ENCODE data around the gene MCIDAS.

DNA sequence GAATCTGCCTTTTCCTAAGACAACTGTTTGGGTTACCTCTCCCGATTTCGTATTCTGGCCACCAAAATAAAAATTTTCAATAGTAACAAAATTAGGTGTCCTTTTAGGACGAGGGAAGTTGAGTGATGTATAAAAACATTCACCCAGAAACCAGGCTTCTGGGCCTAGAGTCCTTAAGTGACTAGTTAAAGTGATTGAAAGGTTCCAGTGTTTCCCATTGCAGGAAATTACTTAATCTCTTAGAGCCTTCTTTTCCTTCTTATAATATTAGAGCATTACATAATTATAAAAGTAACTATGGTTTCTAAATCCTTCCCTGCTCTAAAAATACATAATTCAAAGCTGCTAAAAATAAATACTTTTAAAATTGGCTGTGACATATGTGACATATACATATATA is 7.3 kb downstream of the MCIDAS start:
- TF ChIP-seq, protein P1, sequence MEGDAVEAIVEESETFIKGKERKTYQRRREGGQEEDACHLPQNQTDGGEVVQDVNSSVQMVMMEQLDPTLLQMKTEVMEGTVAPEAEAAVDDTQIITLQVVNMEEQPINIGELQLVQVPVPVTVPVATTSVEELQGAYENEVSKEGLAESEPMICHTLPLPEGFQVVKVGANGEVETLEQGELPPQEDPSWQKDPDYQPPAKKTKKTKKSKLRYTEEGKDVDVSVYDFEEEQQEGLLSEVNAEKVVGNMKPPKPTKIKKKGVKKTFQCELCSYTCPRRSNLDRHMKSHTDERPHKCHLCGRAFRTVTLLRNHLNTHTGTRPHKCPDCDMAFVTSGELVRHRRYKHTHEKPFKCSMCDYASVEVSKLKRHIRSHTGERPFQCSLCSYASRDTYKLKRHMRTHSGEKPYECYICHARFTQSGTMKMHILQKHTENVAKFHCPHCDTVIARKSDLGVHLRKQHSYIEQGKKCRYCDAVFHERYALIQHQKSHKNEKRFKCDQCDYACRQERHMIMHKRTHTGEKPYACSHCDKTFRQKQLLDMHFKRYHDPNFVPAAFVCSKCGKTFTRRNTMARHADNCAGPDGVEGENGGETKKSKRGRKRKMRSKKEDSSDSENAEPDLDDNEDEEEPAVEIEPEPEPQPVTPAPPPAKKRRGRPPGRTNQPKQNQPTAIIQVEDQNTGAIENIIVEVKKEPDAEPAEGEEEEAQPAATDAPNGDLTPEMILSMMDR (IDR thresholded peaks at IDR 0.05) = no peak
- TF ChIP-seq ZFX (IDR thresholded peaks at IDR 0.05; ENCODE audit: borderline replicate concordance) = no peak

Data from 22Rv1 (cell line).